H1 (cell line): ENCODE data around the gene ELMO1.

Experiments used
- CEBPB ChIP-seq: IDR thresholded peaks from 2 replicates; pipeline ENCODE4 v1.6.1; 2012; ENCODE audit warnings: low read depth, low read length
- CREB1 ChIP-seq: IDR thresholded peaks from 2 replicates; pipeline ENCODE4 v1.6.1; 2012; ENCODE audit warnings: inconsistent platforms
- EP300 ChIP-seq, 2 experiments: IDR thresholded peaks; 1 replicate in 1 of 2; 2 replicates in 1 of 2; pipeline ENCODE4 v1.6.1; 2011 to 2012; ENCODE audit warnings: low read depth in 2 of 2, low read length in 2 of 2, mild to moderate bottlenecking in 2 of 2, borderline replicate concordance in 1 of 2, inconsistent platforms in 1 of 2, moderate library complexity in 1 of 2
- EZH2 ChIP-seq: fragments of 200-600 bp; sonication (generic); IDR thresholded peaks from 2 replicates; pipeline ENCODE4 v1.7.1; 2012; ENCODE audit warnings: low read depth, mild to moderate bottlenecking, moderate library complexity, low read length, inconsistent platforms; ENCODE audit not compliant: severe bottlenecking
- GTF2F1 ChIP-seq: IDR thresholded peaks from 2 replicates; pipeline ENCODE4 v1.6.1; 2012; ENCODE audit warnings: low read depth, low read length, improper control_type of control experiment, borderline replicate concordance
- POLR2A ChIP-seq, 2 experiments: IDR thresholded peaks; 1 replicate in 1 of 2; 2 replicates in 1 of 2; pipeline ENCODE4 v1.6.1; 2011; ENCODE audit warnings: low read depth in 2 of 2, low read length in 2 of 2, mild to moderate bottlenecking in 2 of 2; ENCODE audit errors: control extremely low read depth in 1 of 2
- RAD21 ChIP-seq, 2 experiments: IDR thresholded peaks in 1 of 2; conservative IDR thresholded peaks in 1 of 2; 2 replicates each; pipeline ENCODE4 v1.6.1; 2011; ENCODE audit warnings: low read depth in 2 of 2, low read length in 2 of 2, improper control_type of control experiment in 1 of 2, inconsistent platforms in 1 of 2, mild to moderate bottlenecking in 1 of 2, moderate library complexity in 1 of 2
- RNF2 ChIP-seq: fragments of 200-900, 300-1000 bp; sonication (generic); IDR thresholded peaks from 2 replicates; pipeline ENCODE4 v1.7.1; 2016; ENCODE audit warnings: borderline replicate concordance, low read depth, mild to moderate bottlenecking, antibody characterized with exemption, low read length; ENCODE audit not compliant: poor library complexity, severe bottlenecking; ENCODE audit errors: missing control alignments
- SRF ChIP-seq: IDR thresholded peaks from 2 replicates; pipeline ENCODE4 v1.6.1; 2011; ENCODE audit warnings: mild to moderate bottlenecking, low read depth, low read length, moderate library complexity
- TF ChIP-seq, protein P1 (sequence below), 3 experiments: IDR thresholded peaks; 1 replicate in 2 of 3; 2 replicates in 1 of 3; pipeline versions ENCODE4 v1.5.1 to v1.6.1; 2011; ENCODE audit warnings: low read length in 3 of 3, mild to moderate bottlenecking in 3 of 3, inconsistent platforms in 2 of 3, low read depth in 1 of 3, moderate library complexity in 1 of 3; ENCODE audit not compliant: insufficient read depth in 1 of 3; ENCODE audit errors: control extremely low read depth in 1 of 3
- TF ChIP-seq, protein P2 (sequence below): IDR thresholded peaks from 2 replicates; pipeline ENCODE4 v1.6.1; 2012; ENCODE audit warnings: low read length, inconsistent platforms

DNA sequence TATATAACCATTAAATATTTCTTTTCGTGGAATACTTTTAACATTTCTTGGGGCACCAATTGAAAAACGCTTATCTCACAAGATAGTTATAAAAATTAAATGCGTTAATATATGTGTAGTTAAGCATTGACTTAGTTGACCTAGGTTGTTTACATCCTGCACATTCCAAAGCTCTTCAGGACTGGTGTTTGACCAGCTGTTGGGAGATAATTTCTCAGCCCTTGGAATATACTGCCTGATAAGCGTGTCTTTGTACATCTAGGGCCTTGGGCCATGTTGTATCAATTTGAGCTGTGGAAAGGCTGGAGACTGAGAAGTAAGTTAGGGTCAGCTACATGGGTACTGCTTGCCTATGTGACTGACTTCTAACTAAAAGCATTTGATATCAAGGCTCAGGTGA, 634.4 kb downstream of the ELMO1 start:
- TF ChIP-seq, protein P1, sequence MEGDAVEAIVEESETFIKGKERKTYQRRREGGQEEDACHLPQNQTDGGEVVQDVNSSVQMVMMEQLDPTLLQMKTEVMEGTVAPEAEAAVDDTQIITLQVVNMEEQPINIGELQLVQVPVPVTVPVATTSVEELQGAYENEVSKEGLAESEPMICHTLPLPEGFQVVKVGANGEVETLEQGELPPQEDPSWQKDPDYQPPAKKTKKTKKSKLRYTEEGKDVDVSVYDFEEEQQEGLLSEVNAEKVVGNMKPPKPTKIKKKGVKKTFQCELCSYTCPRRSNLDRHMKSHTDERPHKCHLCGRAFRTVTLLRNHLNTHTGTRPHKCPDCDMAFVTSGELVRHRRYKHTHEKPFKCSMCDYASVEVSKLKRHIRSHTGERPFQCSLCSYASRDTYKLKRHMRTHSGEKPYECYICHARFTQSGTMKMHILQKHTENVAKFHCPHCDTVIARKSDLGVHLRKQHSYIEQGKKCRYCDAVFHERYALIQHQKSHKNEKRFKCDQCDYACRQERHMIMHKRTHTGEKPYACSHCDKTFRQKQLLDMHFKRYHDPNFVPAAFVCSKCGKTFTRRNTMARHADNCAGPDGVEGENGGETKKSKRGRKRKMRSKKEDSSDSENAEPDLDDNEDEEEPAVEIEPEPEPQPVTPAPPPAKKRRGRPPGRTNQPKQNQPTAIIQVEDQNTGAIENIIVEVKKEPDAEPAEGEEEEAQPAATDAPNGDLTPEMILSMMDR (IDR thresholded peaks at IDR 0.05; ENCODE audit: control extremely low read depth in 1 of 3, insufficient read depth in 1 of 3, low read depth in 1 of 3, low read length in 3 of 3) = no peak
- TF ChIP-seq POLR2A (IDR thresholded peaks at IDR 0.05; ENCODE audit: control extremely low read depth in 1 of 2, low read depth in 2 of 2, low read length in 2 of 2) = no peak
- no peak for TF ChIP-seq CREB1
- TF ChIP-seq CEBPB = no peak
- no peak for TF ChIP-seq SRF
- no peak for TF ChIP-seq RNF2
- no peak for TF ChIP-seq GTF2F1
- TF ChIP-seq RAD21 (IDR thresholded peaks at IDR 0.05 in 1 of 2, conservative IDR thresholded peaks at IDR 0.05 in 1 of 2; ENCODE audit: low read depth in 2 of 2, low read length in 2 of 2) = no peak
- no peak for TF ChIP-seq EZH2
- TF ChIP-seq, protein P2, sequence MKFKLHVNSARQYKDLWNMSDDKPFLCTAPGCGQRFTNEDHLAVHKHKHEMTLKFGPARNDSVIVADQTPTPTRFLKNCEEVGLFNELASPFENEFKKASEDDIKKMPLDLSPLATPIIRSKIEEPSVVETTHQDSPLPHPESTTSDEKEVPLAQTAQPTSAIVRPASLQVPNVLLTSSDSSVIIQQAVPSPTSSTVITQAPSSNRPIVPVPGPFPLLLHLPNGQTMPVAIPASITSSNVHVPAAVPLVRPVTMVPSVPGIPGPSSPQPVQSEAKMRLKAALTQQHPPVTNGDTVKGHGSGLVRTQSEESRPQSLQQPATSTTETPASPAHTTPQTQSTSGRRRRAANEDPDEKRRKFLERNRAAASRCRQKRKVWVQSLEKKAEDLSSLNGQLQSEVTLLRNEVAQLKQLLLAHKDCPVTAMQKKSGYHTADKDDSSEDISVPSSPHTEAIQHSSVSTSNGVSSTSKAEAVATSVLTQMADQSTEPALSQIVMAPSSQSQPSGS = no peak
- no peak for TF ChIP-seq EP300 (IDR thresholded peaks at IDR 0.05; ENCODE audit: borderline replicate concordance in 1 of 2, low read depth in 2 of 2, low read length in 2 of 2)
